ENCODE measurements around the gene SPRR1B. TPM values are rescaled to one million over a fixed set of nuclear protein-coding genes. Genes with fewer than 3 reads are reported as not detected.

SPRR1B gene
- total RNA-seq, result not detected

GRCh38 chr1:153030895-153031294, at the start of gene SPRR1B:
TSS of gene SPRR1B (plus strand) at chr1:153031203. CDS start at chr1:153032346, 1,143 bp downstream.
- no peaks in the 10 kb centered on the region for H3K4me1 ChIP-seq
- no peak for DNase-seq (ENCODE audit: low spot score in 2 of 2)
- H3K36me3 ChIP-seq, result no peaks in the 10 kb centered on the region
- no peak within 1 kb of the TSS for H3K4me3 ChIP-seq
- H3K27me3 ChIP-seq, result no peaks in the 10 kb centered on the region
- H3K9me3 ChIP-seq, result peaks cover 0 to 5% (median 0%) of the 10 kb centered on the region in 4 donors
- H3K27ac ChIP-seq, result no peak within 1 kb of the TSS
- no peak for TF ChIP-seq POLR2A (IDR thresholded peaks at IDR 0.05)
- TF ChIP-seq CTCF (IDR thresholded peaks at IDR 0.05), result no peak
- no peak for TF ChIP-seq EP300 (IDR thresholded peaks at IDR 0.05)

- Histone ChIP-seq H3K36me3 (no peaks in the 10 kb centered on the region), H3K9me3 (no peaks in the 10 kb centered on the region), H3K27ac (no peak overlapping the region), H3K4me1 (no peaks in the 10 kb centered on the region), H3K4me3 (no peak overlapping the region), H3K27me3 (no peaks in the 10 kb centered on the region)
- TF ChIP-seq CTCF (IDR thresholded peaks at IDR 0.05) (no peak), POLR2A (IDR thresholded peaks at IDR 0.05) (no peak), EP300 (IDR thresholded peaks at IDR 0.05) (no peak)
- 73 to 81% methylated on average over 4 of the region's 4 CpGs for WGBS, 2 donors
- DNase-seq (ENCODE audit: low spot score in 2 of 2), result no peak
Measured at GRCh38 chr1:152982076-152982475, 48.9 kb upstream of the SPRR1B start.

GRCh38 chr1:152983234-152983633, 47.8 kb upstream of the SPRR1B start:
- no peaks in the 10 kb centered on the region for H3K9me3 ChIP-seq
- TF ChIP-seq EP300 (IDR thresholded peaks at IDR 0.05), result no peak
- no peak for TF ChIP-seq POLR2A (IDR thresholded peaks at IDR 0.05)
- no peak for TF ChIP-seq CTCF (IDR thresholded peaks at IDR 0.05)
- no peaks in the 10 kb centered on the region for H3K36me3 ChIP-seq
- H3K27me3 ChIP-seq, result no peaks in the 10 kb centered on the region
- no peak overlapping the region for H3K4me3 ChIP-seq
- no peaks in the 10 kb centered on the region for H3K4me1 ChIP-seq
- DNase-seq (ENCODE audit: low spot score in 2 of 2), result no peak
- no peak overlapping the region for H3K27ac ChIP-seq

- 80 to 85% methylated on average over 3 of the region's 3 CpGs for WGBS, 2 donors
- Histone ChIP-seq H3K36me3 (no peaks in the 10 kb centered on the region), H3K27me3 (no peaks in the 10 kb centered on the region), H3K27ac (no peak within 1 kb of the TSS), H3K4me3 (no peak within 1 kb of the TSS), H3K4me1 (no peaks in the 10 kb centered on the region), H3K9me3 (no peaks in the 10 kb centered on the region)
- DNase-seq (ENCODE audit: low spot score in 2 of 2), result no peak
- TF ChIP-seq POLR2A (IDR thresholded peaks at IDR 0.05), result no peak
- no peak for TF ChIP-seq CTCF (IDR thresholded peaks at IDR 0.05)
- no peak for TF ChIP-seq EP300 (IDR thresholded peaks at IDR 0.05)
Measured at GRCh38 chr1:152983743-152984142, 47.3 kb upstream of the SPRR1B start, which contains the start of gene SPRR1A. TSS of gene SPRR1A (plus strand) at chr1:152984081. CDS start at chr1:152985231, 1,150 bp downstream.

DNA sequence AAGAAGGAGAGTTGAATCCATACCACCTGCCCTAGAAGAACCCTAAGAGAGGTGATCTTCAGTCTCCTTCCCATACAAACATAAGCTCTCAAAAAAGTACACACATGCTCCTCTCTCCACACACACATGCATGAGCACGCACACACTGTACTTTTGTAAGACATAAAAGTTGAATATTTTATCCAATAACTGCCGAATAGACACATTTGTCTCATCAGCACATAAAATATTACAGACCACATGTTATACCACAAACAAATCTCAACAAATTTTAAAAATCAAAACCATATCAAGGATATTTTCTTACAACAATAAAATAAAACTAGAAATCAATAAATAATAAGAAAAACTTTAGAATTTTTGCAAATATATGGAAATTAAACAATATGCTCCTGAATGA, 44.4 kb upstream of the SPRR1B start:
- no peak for DNase-seq (ENCODE audit: low spot score in 2 of 2)
- no peak overlapping the region for H3K27ac ChIP-seq
- H3K9me3 ChIP-seq, result no peaks in the 10 kb centered on the region
- 86 to 91% methylated on average over 2 of the region's 2 CpGs for WGBS, 2 donors
- H3K4me3 ChIP-seq, result no peak overlapping the region
- H3K27me3 ChIP-seq, result no peaks in the 10 kb centered on the region
- H3K4me1 ChIP-seq, result no peaks in the 10 kb centered on the region
- no peaks in the 10 kb centered on the region for H3K36me3 ChIP-seq
- no peak for TF ChIP-seq POLR2A (IDR thresholded peaks at IDR 0.05)

DNA sequence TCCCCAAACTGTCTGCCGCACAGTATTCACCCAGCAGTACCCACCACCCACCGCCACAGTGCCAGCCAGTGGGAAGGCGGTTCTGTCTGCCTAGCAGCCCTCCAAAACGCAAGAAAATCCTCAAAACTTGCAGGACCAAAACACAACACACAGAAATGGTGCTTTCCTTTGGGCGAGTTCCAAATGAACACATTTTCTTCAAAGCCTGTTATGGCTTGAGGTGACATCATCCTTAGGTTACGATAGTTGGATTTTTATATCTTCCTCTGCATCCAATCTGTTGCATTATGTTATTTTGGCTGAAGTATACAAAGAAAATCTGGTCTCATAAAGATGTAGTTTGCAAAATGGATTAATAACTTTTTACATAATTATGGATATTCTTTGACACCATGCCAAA, 37.8 kb upstream of the SPRR1B start:
- Histone ChIP-seq H3K4me1 (no peaks in the 10 kb centered on the region), H3K36me3 (no peaks in the 10 kb centered on the region), H3K9me3 (peaks cover 0 to 11% (median 0%) of the 10 kb centered on the region in 4 donors), H3K27ac (no peak overlapping the region), H3K4me3 (no peak overlapping the region), H3K27me3 (no peaks in the 10 kb centered on the region)
- 75 to 77% methylated on average over 6 of the region's 6 CpGs for WGBS, 2 donors
- TF ChIP-seq CTCF (IDR thresholded peaks at IDR 0.05), result no peak
- no peak for TF ChIP-seq EP300 (IDR thresholded peaks at IDR 0.05)
- no peak for TF ChIP-seq POLR2A (IDR thresholded peaks at IDR 0.05)
- no peak for DNase-seq (ENCODE audit: low spot score in 2 of 2)
